Gastrocnemius medialis (tissue), 4 donors: ENCODE measurements around the gene PRKD1.

Experiments used
- POLR2A ChIP-seq, 2 donors: fragments of 450-650 bp; IDR thresholded peaks; one replicate each; pipeline ENCODE4 v1.6.1; 2017; ENCODE audit warnings: antibody characterized with exemption in 2 of 2, mild to moderate bottlenecking in 2 of 2, moderate library complexity in 2 of 2
- TF ChIP-seq, protein P1 (sequence below), 5 experiments: fragments of 450-650 bp in 3 of 5; fragments of 200-600 bp in 2 of 5; sonication (generic) in 2 of 5; IDR thresholded peaks in 4 of 5; conservative IDR thresholded peaks in 1 of 5; 1 replicate in 4 of 5; 2 replicates in 1 of 5; pipeline ENCODE4 v1.5.1; 2016 to 2019; ENCODE audit warnings: antibody characterized with exemption in 5 of 5, mild to moderate bottlenecking in 3 of 5, moderate library complexity in 3 of 5

DNA sequence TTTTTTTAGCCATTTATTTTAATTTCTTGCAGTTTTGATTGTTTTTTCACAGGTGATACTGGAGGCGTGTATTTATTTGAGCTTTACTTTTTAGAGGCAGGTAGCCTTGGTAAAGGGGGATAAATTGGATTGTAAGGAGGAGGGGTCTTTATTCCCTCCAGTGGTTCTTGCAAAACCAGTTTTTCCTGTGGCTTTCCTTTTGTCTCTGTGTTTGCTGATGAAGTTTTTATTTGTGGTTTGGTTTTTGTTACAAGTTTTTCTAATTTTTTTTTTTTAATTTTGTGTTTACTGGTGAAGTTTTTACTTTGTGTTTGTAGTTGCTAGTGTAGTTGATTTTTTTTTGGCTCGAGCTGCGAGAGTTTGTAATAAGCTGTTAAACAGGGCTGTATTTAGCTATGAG lies 278.5 kb downstream of the PRKD1 start:
- TF ChIP-seq, protein P1, sequence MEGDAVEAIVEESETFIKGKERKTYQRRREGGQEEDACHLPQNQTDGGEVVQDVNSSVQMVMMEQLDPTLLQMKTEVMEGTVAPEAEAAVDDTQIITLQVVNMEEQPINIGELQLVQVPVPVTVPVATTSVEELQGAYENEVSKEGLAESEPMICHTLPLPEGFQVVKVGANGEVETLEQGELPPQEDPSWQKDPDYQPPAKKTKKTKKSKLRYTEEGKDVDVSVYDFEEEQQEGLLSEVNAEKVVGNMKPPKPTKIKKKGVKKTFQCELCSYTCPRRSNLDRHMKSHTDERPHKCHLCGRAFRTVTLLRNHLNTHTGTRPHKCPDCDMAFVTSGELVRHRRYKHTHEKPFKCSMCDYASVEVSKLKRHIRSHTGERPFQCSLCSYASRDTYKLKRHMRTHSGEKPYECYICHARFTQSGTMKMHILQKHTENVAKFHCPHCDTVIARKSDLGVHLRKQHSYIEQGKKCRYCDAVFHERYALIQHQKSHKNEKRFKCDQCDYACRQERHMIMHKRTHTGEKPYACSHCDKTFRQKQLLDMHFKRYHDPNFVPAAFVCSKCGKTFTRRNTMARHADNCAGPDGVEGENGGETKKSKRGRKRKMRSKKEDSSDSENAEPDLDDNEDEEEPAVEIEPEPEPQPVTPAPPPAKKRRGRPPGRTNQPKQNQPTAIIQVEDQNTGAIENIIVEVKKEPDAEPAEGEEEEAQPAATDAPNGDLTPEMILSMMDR (IDR thresholded peaks at IDR 0.05 in 4 of 5, conservative IDR thresholded peaks at IDR 0.05 in 1 of 5) = no peak
- TF ChIP-seq POLR2A (IDR thresholded peaks at IDR 0.05) = no peak
